ENCODE results near the gene MAPRE2.
"Not testable (repeated sequence)": the region's sequence is repeated elsewhere in the genome, so short reads cannot be mapped to it uniquely, and the experiment has no call there.

The MAPRE2 gene

GRCh38 chr18:35123811-35124210 lies 82.6 kb downstream of the MAPRE2 start:
- no peak for DNase-seq (ENCODE audit: low spot score)

DNA sequence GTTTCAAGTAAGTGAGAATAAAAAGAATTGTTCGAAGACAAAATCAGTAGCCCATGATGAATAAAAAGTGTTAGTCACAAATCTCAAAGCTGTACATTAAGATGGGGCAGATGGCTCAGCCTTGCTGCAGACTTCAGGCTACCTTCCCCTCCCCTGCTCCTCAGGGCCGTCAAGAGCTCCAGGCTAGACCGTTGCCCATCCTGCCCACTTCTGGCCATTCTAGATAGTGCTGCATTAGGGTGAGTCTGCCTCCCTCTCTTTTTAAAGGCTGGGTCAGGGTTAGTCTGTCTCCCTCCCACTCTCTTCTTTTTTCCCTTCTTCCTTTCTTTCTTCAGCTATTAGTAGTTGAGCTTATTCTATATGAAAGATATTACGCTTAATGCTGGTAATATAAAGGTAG lies 86.0 kb downstream of the MAPRE2 start:
- DNase-seq (ENCODE audit: low spot score) = no peak

DNA sequence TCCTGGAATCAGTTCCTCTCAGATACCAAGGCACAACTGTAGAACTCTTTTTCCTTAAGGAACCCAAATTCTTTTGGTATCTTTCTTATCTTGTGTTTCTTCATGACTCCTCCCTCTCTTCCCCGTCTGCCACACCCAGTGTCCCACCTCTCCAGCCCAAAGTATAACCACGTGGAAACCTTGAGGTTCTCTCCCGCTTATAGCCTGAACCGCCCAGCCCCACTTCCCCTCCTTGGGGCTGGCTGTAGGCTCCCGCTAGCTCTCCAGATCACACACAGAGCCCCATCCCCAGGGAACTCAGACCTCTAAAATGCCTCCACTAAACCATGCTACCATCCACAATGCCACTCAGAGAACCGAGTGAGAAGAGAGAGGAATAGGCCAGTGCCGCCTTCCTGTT lies 87.5 kb downstream of the MAPRE2 start:
- no peak for DNase-seq (ENCODE audit: low spot score)

DNA sequence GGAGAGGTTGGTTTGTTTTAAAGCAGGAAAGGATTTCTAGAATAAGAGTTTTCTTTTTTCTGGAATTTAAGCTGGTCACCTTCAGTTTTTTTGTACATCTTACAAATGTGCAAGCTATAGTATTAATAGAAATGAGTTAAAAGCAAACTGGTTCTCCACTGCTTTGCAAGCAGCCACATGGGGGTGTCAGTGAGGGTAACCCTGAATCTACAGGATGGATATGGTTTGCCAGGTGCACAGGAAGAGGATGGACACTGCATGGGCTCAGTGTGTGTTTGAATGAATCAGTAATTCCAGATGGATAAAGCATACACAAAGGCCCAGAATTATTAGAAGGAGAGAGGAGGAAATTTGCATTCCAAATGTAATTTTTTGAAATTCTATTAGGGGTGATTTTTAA lies 89.0 kb downstream of the MAPRE2 start:
- DNase-seq (ENCODE audit: low spot score) = no peak

DNA sequence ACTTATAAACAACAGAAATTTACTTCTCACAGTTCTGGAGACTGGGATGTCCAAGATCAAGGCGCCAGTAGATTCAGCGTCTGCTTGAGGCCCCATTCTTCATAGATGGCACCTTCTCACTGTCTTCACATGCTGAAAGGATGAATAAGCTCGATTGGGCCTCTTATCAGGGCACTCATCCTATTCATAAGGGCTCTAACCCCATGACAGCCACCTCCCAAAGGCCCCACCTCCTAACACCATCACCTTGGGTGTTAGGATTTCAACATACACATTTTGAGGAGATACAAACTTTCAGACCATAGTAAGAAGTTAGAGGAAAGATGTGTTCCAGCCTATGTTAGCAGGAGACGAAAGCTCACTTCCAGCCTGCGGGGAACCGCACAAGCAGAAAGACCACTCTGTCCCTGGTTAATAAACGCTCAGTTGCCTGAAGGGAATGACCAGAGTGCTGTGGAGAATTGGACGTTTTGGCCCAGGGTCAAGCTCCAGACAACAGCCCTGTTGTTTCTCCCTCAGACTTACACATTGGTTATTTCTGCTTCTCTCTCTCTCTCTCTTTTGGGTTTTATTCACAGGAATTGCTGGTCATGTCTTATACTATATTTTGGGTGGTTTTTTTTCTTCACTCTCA lies 90.3 kb downstream of the MAPRE2 start:
- peak; percentile 85 for DNase-seq (ENCODE audit: low spot score)

- DNase-seq (ENCODE audit: low spot score) = no peak
Observed at GRCh38 chr18:35132021-35132902, 91.0 kb downstream of the MAPRE2 start.

- no peak for DNase-seq (ENCODE audit: low spot score)
Observed at GRCh38 chr18:35134190-35134730, 93.0 kb downstream of the MAPRE2 start.

GRCh38 chr18:35134791-35135531 lies 93.7 kb downstream of the MAPRE2 start:
- no peak for DNase-seq (ENCODE audit: low spot score)

- no peak for DNase-seq (ENCODE audit: low spot score)
Observed at GRCh38 chr18:35136248-35136647, 95.0 kb downstream of the MAPRE2 start.

DNA sequence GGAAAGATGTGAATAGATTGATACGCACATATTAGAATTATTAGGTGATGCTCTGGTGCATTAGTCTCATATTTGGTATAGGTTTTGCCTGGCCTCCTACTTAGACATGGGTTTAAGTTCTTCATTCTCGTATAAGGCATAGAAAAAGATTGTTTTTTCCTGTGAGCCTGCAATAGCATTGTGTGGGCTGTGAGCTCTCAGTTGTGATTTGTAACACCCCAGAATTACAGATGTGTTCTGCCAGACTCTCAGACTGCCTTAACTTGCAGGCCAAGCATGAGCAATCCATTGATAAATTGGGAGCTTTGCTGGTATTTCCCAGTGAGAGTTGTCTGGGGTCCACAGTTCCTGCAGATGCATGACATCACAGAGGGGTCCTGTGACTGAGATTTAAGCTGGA lies 95.7 kb downstream of the MAPRE2 start:
- no peak for DNase-seq (ENCODE audit: low spot score)

DNA sequence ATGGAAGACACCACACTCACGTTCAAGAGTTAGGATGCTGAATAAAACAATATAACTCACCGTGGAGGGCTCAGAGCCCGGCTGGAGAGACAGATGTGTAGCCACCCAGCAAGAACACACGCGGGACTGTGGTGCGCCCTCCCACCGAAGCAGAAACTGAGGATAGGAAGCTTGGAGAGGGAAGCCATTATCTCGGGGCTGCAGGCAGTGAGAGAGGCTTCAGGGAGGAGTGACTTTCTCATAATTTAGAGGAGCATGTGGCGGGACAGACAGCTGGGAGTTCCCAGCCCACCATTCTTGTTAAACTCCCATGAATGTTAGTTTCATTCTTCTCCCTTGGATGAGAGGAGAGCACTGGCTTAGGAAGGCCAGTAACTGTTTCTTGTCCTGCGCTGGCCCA lies 96.4 kb downstream of the MAPRE2 start:
- DNase-seq (ENCODE audit: low spot score) = no peak

- DNase-seq (ENCODE audit: low spot score) = no peak
Observed at GRCh38 chr18:35138773-35139172, 97.6 kb downstream of the MAPRE2 start.

GRCh38 chr18:35139517-35139916 lies 98.3 kb downstream of the MAPRE2 start:
- no peak for DNase-seq (ENCODE audit: low spot score)

DNA sequence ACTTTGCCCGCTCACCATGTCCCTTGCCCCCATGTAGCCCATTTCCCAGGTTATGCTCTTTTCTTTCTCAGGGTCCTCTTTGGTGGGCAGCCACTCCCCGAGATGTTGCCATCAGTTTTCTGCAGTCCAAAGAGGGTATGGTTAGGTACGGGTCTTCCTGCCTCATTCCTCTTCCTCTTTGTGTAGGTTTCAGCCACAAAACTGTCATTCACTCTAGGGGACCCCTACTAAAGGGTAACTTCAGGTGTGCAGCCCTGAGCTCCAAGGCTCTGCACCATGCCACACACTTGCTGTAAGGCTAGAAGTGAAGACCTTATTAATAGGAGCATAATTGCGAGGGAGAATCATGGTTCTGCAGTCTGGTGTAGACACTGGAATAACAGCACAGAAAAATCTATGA lies 99.9 kb downstream of the MAPRE2 start:
- DNase-seq (ENCODE audit: low spot score) = no peak

GRCh38 chr18:35141567-35142274 lies 100.5 kb downstream of the MAPRE2 start:
- DNase-seq (ENCODE audit: low spot score) = no peak

DNA sequence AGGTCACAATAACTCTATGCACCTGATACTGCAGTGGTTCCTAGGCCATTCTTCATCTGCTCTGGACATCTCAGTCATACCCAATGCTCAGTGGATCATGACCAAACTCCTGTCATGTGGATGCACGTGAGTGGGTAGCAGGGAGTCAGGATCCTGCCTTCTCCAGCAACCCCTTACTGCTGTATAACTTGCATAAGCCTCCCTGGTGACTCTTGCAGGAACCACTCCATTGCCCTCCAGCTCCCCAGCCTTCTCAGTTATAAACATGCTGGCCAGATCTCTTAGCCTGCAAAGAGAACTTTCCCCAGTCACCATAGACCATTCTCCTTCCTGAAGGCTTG lies 101.0 kb downstream of the MAPRE2 start:
- no peak for DNase-seq (ENCODE audit: low spot score)

DNA sequence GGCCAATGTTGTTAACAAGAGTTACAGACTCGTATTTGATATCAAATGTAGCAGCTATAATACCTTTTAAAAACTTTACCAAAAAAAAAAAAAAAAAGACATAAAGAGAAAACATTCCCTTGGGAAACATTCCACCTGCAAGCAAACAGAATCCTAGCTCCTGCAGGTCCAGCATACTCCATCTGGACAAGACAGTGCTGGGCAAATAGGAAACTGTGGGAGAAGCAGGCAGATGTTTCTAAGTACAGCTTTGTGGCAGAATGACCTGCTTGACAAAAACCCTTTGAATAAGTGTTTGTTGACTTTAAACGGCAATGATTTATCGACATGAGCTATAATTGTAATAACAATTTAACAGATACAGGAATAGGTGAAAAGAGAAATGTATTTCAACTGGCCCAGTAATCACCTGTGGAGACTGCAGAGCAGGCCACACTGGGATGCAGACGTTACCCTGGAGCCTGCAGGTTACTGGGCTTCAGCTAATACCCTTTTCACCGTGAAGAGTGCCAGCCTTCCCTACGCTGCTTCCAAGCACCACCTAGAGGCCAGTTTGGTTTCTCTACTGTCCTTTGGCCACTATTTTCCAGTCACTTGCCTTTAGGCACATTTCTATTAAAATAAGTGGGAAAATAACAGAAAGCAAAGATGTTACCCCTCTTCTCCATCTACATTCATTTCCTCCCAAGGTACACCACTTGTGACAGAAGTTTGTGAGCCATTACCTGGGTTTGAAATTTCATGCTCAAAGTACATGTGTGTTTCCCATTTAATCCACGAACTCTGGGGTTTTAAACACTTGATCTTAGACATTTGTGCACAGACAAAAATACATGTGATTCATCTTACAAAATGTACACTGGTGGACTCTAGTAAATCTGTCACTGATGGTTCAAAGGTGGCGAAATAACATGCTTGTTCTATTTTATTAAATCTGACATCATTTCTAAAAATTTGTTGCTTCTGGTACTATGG lies 102.7 kb downstream of the MAPRE2 start:
- DNase-seq (ENCODE audit: low spot score) = peak; percentile 73

DNA sequence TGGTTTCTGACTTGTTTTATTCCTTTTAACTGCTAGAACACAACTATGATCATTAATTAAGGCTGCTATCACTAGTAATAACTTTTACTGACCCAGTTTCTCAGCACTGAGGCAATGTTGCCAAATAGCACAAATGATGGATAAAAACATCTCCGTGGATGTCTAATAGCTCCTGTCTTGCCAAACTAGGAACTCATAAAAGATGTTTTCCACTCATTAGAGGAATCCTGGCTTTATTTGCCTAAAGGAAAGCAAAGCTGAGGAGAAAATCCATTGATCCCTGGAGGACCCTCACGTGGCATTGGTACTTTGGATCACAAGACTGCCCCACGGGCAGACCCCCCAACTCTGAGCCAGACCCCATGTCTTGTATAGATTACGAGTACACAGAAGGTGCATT lies 103.5 kb downstream of the MAPRE2 start:
- no peak for DNase-seq (ENCODE audit: low spot score)

DNA sequence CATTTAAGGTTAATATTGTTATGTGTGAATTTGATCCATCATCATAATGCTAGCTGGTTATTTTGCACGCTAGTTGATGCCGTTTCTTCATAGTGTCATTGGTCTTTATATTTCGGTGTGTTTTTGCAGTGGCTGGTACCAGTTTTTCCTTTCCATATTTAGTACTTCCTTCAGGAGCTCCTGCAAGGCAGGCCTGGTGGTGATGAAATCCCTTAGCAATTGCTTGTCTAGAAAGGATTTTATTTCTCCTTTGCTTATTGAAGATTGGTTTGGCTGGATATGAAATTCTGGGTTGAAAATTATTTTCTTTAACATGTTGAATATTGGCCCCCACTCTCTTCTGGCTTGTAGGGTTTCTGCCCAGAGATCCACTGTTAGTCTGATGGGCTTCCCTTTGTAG lies 109.0 kb downstream of the MAPRE2 start:
- DNase-seq (ENCODE audit: low spot score) = not testable (repeated sequence)

GRCh38 chr18:35153609-35154272 lies 112.5 kb downstream of the MAPRE2 start:
- DNase-seq (ENCODE audit: low spot score) = no peak

Data from putamen (tissue), 1 donor.